Epithelial cell of proximal tubule (primary cell): Measurements from ENCODE around the gene MRRF. TPM values are rescaled to one million over a fixed set of nuclear protein-coding genes. Genes with fewer than 3 reads are reported as not detected.

Source experiments
- DNase-seq: peaks from one replicate; pipeline ENCODE4 v3.0.0-alpha.2; 2011; ENCODE audit warnings: low read depth
- H3K4me3 ChIP-seq: 2 replicates; pipeline ENCODE4 v1.5.1; 2011; ENCODE audit warnings: low read depth, mild to moderate bottlenecking, low read length
- CTCF ChIP-seq: conservative IDR thresholded peaks from 2 replicates; pipeline ENCODE4 v1.5.1; 2012; ENCODE audit warnings: low read depth, mild to moderate bottlenecking, low read length
- total RNA-seq: library from RNA; depleted of rRNA; stranded (reverse); fragments of >200 nt; gene quantifications from 2 replicates; pipeline ENCODE4 v1.2.3, GENCODE V29; 2015

Gene MRRF
- total RNA-seq, 1 donor from 2014 or later, result 27.3 TPM

GRCh38 chr9:122372856-122373845, 108.5 kb downstream of the MRRF start:
- H3K4me3 ChIP-seq, result no peak overlapping the region
- DNase-seq, result no peak

DNA sequence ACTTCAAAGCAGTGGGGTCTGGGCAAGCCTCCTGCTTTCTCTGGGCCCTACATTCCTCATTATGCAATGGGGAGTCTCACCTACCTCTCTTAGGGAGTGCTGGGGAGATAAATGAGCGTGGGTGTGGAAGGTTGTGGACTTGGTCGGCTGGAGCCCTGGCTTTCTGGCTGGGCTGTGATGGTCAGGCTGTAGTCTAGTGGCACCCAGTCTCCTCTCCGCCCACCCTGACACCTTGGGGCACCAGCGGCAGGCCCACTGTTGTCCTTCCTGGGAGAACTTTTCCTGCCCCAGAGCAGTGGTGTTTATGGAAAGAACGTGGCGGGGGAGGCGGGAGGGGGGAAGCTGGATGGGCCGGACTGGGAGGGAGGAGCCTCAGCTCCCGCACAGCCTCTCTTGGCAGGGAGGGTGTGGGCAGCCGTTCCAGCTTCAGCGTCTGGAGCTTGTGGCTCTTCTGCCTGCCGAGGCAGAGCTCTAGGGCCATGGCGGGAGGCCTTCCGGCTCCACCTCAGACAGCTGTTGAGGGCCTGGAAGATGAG, 110.3 kb downstream of the MRRF start:
- DNase-seq, result no peak
- no peak overlapping the region for H3K4me3 ChIP-seq
- TF ChIP-seq CTCF, result no peak

More at GRCh38 chr9:122372856-122373845, 108.5 kb downstream of the MRRF start:
- TF ChIP-seq CTCF, result no peak

DNA sequence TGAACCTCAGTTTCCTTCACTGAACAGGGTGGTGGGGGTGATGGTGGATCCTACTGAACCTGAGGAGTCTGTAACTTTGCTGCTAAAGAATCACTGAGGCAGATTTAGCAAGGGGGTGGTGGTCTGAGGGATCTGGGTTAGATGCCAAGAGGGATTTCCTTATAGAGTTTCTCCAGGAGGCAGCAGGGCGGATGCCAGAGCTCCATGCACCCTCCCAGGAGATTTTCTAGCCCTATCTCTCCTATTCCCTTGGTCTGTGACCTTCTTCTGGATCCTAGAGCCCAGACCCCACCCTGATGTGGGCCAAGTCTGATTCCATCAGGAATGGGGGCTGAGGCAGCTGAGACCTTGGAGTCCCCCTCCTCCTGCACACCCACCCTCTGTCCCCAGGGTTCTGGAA, 112.1 kb downstream of the MRRF start:
- no peak for TF ChIP-seq CTCF
- no peak overlapping the region for H3K4me3 ChIP-seq
- DNase-seq, result no peak

GRCh38 chr9:122377241-122378164, 112.8 kb downstream of the MRRF start:
- no peak for TF ChIP-seq CTCF
- H3K4me3 ChIP-seq, result no peak overlapping the region
- no peak for DNase-seq

GRCh38 chr9:122378236-122378635, 113.6 kb downstream of the MRRF start:
- DNase-seq, result no peak

More at GRCh38 chr9:122378236-122378635, 113.6 kb downstream of the MRRF start:
- no peak for TF ChIP-seq CTCF
- H3K4me3 ChIP-seq, result no peak overlapping the region
